ENCODE results near the gene C5orf47.

DNA sequence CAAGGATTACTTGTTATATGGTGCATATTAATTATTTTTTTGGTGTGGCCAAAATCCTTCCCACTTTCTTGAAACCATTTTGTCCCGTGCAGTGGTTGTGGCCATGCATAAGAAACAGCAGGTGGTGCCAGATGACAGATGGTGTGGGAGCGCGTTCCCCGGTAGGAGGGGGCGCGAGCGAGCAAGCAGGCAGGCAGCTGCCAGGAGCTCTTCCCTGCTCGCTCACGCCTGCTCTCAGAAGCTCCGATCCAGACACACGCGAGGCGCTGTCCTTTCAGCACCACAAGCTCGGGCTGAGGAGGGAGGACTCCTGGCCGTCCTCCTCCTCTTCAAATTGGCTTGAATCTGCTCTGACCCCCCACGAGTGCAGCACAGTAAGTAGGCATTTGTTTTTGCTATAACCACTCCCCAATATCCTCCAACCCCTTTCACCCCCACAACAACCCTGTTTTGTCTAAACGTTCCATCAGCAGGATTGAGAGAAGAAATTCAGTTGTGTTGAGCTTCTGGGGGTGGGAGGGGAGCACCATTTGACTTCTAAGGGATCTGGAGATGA, 56.6 kb downstream of the C5orf47 start, which contains the start of gene NSG2:
- TF ChIP-seq CTCF (optimal IDR thresholded peaks at IDR 0.05 in 1 of 3, IDR thresholded peaks at IDR 0.05 in 1 of 3, conservative IDR thresholded peaks at IDR 0.05 in 1 of 3; ENCODE audit: extremely low read depth in 1 of 3, insufficient read depth in 2 of 3, low read length in 3 of 3) (peak; percentile 37 to 76 (median 71)), EZH2 (IDR thresholded peaks at IDR 0.05; ENCODE audit: low read length) (no peak)

Measured in keratinocyte (primary cell).